SU-DHL-6 (cell line): ENCODE data around the gene FBN2.

Experiments used
- H2AFZ ChIP-seq: fragments of 200-600 bp; sonication (generic); 2 replicates; pipeline ENCODE4 v1.6.1; 2014; ENCODE audit warnings: low read depth, mild to moderate bottlenecking, moderate library complexity, mixed read lengths, antibody characterized with exemption, low read length; ENCODE audit not compliant: severe bottlenecking
- H3F3A ChIP-seq: fragments of 200-600 bp; shearing (Covaris generic); 2 replicates; pipeline ENCODE4 v1.6.0; 2016; ENCODE audit warnings: antibody characterized with exemption, mild to moderate bottlenecking; ENCODE audit not compliant: insufficient read depth
- H3K27ac ChIP-seq: fragments of 200-600 bp; sonication (generic); 2 replicates; pipeline ENCODE4 v1.5.1; 2016; ENCODE audit warnings: low read depth, mild to moderate bottlenecking, low read length, moderate library complexity, mixed read lengths
- H3K27me3 ChIP-seq: fragments of 200-600 bp; sonication (generic), shearing (Covaris generic); 2 replicates; pipeline ENCODE4 v1.6.0; 2014; ENCODE audit warnings: mild to moderate bottlenecking, low read length
- H3K36me3 ChIP-seq: fragments of 200-600 bp; sonication (generic); 2 replicates; pipeline ENCODE4 v1.6.1; 2014; ENCODE audit warnings: mild to moderate bottlenecking, low read length, mixed read lengths
- H3K4me2 ChIP-seq: fragments of 300-600, 200-600 bp; shearing (Covaris generic), sonication (generic); 2 replicates; pipeline ENCODE4 v1.6.0; 2014; ENCODE audit warnings: low read length, low read depth, mild to moderate bottlenecking; ENCODE audit not compliant: poor library complexity, severe bottlenecking
- H3K4me3 ChIP-seq: fragments of 200-600 bp; sonication (generic); 2 replicates; pipeline ENCODE4 v1.5.1; 2014; ENCODE audit warnings: antibody characterized with exemption, low read length, mild to moderate bottlenecking, mixed read lengths; ENCODE audit not compliant: insufficient read depth, poor library complexity, severe bottlenecking
- H3K79me2 ChIP-seq: fragments of 200-600 bp; sonication (generic); 2 replicates; pipeline ENCODE4 v1.6.1; 2014; ENCODE audit warnings: mild to moderate bottlenecking, low read length, moderate library complexity; ENCODE audit not compliant: insufficient read depth
- H3K9ac ChIP-seq: fragments of 200-600 bp; sonication (generic); 2 replicates; pipeline ENCODE4 v1.7.0; 2014; ENCODE audit warnings: mild to moderate bottlenecking, low read length
- H3K9me2 ChIP-seq: fragments of 200-600 bp; sonication (generic); replicated peaks from 2 replicates; pipeline ENCODE4 v1.6.1; 2014; ENCODE audit warnings: low read length; ENCODE audit not compliant: insufficient read depth
- H3K9me3 ChIP-seq: fragments of 200-600 bp; sonication (generic); 2 replicates; pipeline ENCODE4 v1.6.1; 2014; ENCODE audit warnings: low read length, mixed read lengths; ENCODE audit not compliant: insufficient read depth
- H4K20me1 ChIP-seq: fragments of 200-600 bp; sonication (generic); 2 replicates; pipeline ENCODE4 v1.6.1; 2014; ENCODE audit warnings: low read depth, mild to moderate bottlenecking, antibody characterized with exemption, low read length, moderate library complexity, mixed read lengths
- CTCF ChIP-seq: fragments of 200-600 bp; sonication (generic); IDR thresholded peaks from one replicate; pipeline ENCODE4 v1.5.1; 2017; ENCODE audit warnings: antibody characterized with exemption, mild to moderate bottlenecking, low read length, moderate library complexity; ENCODE audit not compliant: insufficient read depth, poor library complexity, severe bottlenecking
- EZH2phosphoT487 ChIP-seq: fragments of 200-600 bp; sonication (generic), shearing (Covaris generic); conservative IDR thresholded peaks from 2 replicates; pipeline ENCODE4 v1.6.1; 2018; ENCODE audit warnings: mild to moderate bottlenecking, antibody characterized with exemption, low read length, moderate library complexity, mixed read lengths

Gene FBN2

GRCh38 chr5:128480158-128480557 is 57.9 kb downstream of the FBN2 start:
- Histone ChIP-seq H3K27me3 (no peaks in the 10 kb centered on the region), H4K20me1 (no peaks in the 10 kb centered on the region), H3K9me2 (no peaks in the 10 kb centered on the region), H3K36me3 (no peaks in the 10 kb centered on the region), H3K9me3 (no peaks in the 10 kb centered on the region), H3K4me3 (no peak overlapping the region), H3K27ac (no peak overlapping the region), H2AFZ (no peak overlapping the region), H3F3A (no peaks in the 10 kb centered on the region), H3K79me2 (no peaks in the 10 kb centered on the region), H3K9ac (no peak overlapping the region), H3K4me2 (no peak overlapping the region)
- TF ChIP-seq CTCF (no peak), EZH2phosphoT487 (no peak)

GRCh38 chr5:128478386-128479368 is 59.4 kb downstream of the FBN2 start:
- Histone ChIP-seq H2AFZ (no peak overlapping the region), H3K79me2 (no peaks in the 10 kb centered on the region), H3K9me3 (no peaks in the 10 kb centered on the region), H3K36me3 (no peaks in the 10 kb centered on the region), H3K27me3 (no peaks in the 10 kb centered on the region), H3K9me2 (no peaks in the 10 kb centered on the region), H3K4me2 (no peak overlapping the region), H3K27ac (no peak overlapping the region), H3K9ac (no peak overlapping the region), H4K20me1 (no peaks in the 10 kb centered on the region), H3F3A (no peaks in the 10 kb centered on the region), H3K4me3 (no peak overlapping the region)
- TF ChIP-seq EZH2phosphoT487 = no peak
- TF ChIP-seq CTCF = no peak

- Histone ChIP-seq H3K27me3 (no peaks in the 10 kb centered on the region), H3K9ac (no peak overlapping the region), H3K9me2 (no peaks in the 10 kb centered on the region), H3K79me2 (no peaks in the 10 kb centered on the region), H4K20me1 (no peaks in the 10 kb centered on the region), H3K9me3 (no peaks in the 10 kb centered on the region), H3K36me3 (no peaks in the 10 kb centered on the region), H3K27ac (no peak overlapping the region), H3F3A (no peaks in the 10 kb centered on the region), H3K4me2 (no peak overlapping the region), H2AFZ (no peak overlapping the region), H3K4me3 (no peak overlapping the region)
- no peak for TF ChIP-seq EZH2phosphoT487
- no peak for TF ChIP-seq CTCF
These were observed 60.1 kb downstream of the FBN2 start for GRCh38 chr5:128477944-128478343.
